Adipose tissue (tissue), 3 donors: ENCODE measurements around the gene NRP1. TPM values are rescaled to one million over a fixed set of nuclear protein-coding genes. Genes with fewer than 3 reads are reported as not detected.

ENCODE experiments used
- H3K27ac ChIP-seq: one replicate; pipeline ENCODE4 v1.5.1; 2013; ENCODE audit warnings: low read depth, low read length
- WGBS, 3 donors: extraction: QIAGEN DNeasy Blood & Tissue Kit; methylation state at CpG; one replicate each; pipeline ENCODE4 v1.1.7; 2013; 5-methylcytosine and 5-hydroxymethylcytosine counted together
- polyA plus RNA-seq, 3 donors: library from polyadenylated mRNA; stranded (reverse); fragments of 200-250 nt; gene quantifications; one replicate each; pipeline ENCODE4 v1.2.3, GENCODE V29; 2013
- donor health status: healthy with polysubstance abuse.
- donor health status: Bipolar disorder and iron deficiency.
- donor health status: healthy.

NRP1 gene
- polyA plus RNA-seq, 3 donors, result 16.0 to 70.9 (median 35.8) TPM

DNA sequence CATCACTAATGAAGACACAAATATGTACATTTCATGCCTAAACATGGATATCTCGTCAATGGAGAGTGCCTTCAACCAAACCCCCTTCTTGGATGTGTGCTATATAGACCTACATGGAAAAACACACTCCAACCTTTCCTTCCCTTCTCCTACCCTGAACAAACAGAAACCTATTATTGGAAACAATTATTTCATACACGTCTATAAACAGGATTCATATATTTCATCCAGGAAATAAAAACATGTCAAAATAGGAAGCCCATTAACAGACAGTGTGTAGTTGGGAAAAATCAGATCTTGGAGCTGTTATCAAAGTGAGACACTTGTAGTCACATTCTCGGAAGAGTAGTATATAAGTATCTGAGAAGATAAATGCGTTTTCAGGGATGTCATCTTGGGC is 81.1 kb downstream of the NRP1 start:
- 69 to 84% (median 74%) methylated on average over 4 of the region's 4 CpGs for WGBS, 3 donors
- no peak overlapping the region for H3K27ac ChIP-seq

DNA sequence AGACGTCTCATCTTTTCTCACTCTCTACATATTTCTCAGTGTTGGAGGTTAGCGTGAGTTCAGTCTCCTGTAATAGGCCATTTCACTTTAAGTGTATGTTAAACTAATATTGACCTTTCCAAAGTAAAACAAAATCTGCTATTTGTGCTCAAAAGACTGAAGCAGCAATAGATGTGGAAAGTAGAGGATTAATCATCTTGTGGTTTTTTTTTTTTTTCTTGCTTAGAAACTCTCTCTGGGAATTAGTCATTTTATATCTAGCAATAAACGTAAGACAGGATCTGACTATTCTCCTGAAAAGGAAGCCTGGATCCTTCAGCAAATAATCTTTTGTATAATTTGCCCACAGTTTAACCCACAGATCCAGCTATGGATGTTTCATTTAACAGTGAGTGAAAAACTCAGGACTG is 81.7 kb downstream of the NRP1 start:
- 66 to 79% (median 72%) methylated on average over 3 of the region's 3 CpGs for WGBS, 3 donors
- H3K27ac ChIP-seq, result no peak overlapping the region

DNA sequence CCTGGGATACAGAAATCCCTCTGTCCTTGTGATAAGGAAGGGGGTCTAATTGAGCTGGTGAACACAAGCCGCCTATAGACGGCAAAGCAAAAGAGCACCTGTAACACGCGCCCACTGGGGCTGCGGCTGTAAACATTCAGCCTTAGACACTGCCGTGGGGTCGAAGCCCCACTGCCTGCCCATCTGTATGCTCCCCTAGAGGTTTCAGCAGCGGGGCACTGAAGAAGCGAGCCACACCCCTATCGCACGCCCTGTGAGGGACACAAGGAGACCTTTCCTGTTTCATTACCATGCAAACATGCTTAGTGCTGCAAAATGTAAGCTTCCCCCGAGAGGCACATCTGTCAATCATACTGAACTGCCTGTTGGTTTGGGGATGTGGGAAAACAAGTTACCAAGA is 82.1 kb downstream of the NRP1 start:
- WGBS, 3 donors, result 92 to 95% (median 93%) methylated on average over 12 of the region's 12 CpGs
- no peak overlapping the region for H3K27ac ChIP-seq

DNA sequence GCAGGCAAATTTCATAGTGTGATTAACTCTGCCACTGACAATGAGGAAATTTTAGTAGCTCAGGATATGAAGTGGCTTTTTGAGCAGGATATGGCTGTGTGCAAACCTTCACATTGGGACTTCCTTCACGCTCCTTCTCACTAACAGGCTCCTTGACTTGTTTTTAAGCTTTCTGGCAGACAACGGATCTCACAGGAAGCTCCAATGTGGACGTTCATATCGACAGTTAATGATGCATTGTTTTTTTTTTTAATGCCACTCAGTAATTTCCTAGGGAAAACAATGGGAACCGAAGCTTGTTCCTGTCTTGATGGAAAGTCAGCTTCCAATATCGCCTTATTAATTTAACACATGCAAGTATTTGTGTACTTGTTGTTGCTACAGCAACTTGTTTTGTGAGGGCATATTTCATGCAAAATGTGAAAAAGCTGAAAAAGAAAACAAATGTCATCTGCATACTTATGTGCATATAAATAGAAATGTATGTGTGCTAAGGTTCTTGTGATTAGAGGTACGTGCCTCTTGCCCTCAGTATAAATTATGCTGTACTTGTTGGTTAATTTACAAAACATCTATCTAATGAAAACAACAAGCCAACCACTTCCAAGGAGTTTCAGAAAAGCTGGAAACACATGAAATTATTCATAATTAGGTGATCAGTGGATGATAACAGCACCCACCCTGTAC is 84.7 kb downstream of the NRP1 start:
- 40 to 59% (median 44%) methylated on average over 7 of the region's 7 CpGs for WGBS, 3 donors
- no peak overlapping the region for H3K27ac ChIP-seq

DNA sequence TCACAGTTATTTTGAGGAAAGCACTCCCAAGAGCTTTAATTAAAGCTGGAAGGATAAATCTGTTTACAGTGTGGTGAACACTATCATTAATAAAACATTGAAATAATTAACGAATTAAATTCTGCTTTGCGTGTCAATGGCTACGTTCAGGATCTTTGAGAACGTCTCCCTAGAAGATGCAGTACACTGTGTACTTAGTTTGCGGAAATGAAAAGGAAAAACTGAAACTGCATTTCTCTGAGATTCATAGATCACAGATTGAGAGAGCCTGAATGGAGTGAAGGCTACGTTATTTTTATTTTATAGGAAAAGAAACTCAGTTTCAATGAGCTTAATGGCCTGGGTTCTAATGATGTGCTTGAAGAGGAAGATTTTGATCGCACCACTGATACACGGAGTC is 85.3 kb downstream of the NRP1 start:
- WGBS, 3 donors, result 53 to 70% (median 63%) methylated on average over 8 of the region's 8 CpGs
- no peak overlapping the region for H3K27ac ChIP-seq

DNA sequence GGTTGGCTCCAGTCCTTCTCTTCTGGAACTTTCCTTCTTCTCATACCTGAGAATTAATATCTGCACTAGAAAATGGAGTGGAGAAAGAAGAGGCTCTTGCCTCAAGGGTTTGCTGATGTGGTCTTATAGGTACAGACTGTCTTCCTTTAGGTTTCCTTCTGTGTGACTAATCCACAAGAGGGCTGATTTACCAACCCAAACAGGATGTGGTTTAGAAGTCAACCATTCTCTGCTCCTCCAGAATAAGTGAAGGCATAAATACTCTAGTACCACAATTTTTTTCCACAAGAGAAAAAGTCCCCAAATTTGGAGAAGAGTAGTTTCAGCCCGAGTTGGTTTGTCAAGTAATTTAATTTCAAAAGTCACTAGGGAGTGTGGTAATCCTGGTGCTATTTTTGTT is 85.8 kb downstream of the NRP1 start:
- H3K27ac ChIP-seq, result no peak overlapping the region
- WGBS, 3 donors, result 9 to 60% (median 17%) methylated on average over 1 of the region's 1 CpG

DNA sequence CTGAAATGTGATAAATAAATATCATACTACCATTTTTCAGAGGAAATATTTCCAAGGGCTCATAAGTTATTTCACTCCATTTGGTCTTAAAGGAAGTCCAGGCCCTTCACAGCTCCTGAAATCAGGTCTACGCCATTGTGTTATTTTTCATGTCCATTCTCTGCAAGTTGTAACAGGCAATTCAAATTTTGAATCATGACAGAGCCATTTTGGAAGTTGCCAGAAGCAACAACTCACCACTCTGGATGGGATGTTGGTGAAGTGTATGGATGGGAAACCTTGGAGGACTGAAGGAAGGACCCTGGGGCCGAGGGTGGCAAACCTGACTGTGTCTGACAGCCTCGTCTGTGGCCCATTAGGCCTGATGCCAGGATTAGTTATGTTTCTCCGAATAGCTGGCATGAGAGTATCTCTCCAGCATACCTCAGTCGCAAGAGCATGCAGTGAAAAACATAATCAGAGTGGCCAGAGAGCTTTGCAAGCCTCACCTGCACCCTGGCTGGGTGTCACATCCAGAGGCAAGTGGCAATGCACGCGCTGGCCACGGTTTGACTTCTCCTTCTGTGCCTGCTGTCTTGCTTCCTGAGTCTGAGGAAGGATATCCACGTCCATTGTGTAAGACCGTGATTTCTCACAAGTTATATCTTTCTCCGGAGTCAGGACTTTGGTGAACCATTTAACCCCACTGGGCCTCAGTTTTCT is 87.1 kb downstream of the NRP1 start:
- no peak overlapping the region for H3K27ac ChIP-seq
- WGBS, 3 donors, result 58 to 82% (median 64%) methylated on average over 11 of the region's 11 CpGs

DNA sequence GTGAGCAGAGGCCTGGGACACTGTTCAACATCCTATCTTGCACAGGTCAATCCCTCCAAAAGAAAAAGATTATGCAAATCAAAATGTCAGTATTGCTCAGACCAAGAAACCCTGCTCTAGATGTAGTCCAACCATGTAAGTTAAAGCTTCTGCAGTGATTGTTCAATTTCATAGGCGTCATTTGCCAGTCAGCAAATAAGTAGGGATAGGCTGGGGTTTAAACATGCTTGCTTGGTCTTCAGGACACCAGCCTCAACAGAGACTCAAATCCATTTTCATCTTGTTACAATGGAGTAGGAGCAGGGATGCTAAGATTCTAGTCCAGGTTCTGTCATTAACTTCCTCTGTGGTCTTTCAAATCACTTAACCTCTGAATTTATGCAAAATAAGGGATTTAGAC is 89.1 kb downstream of the NRP1 start:
- WGBS, 3 donors, result 80 to 93% (median 90%) methylated on average over 1 of the region's 1 CpG
- H3K27ac ChIP-seq, result no peak overlapping the region

DNA sequence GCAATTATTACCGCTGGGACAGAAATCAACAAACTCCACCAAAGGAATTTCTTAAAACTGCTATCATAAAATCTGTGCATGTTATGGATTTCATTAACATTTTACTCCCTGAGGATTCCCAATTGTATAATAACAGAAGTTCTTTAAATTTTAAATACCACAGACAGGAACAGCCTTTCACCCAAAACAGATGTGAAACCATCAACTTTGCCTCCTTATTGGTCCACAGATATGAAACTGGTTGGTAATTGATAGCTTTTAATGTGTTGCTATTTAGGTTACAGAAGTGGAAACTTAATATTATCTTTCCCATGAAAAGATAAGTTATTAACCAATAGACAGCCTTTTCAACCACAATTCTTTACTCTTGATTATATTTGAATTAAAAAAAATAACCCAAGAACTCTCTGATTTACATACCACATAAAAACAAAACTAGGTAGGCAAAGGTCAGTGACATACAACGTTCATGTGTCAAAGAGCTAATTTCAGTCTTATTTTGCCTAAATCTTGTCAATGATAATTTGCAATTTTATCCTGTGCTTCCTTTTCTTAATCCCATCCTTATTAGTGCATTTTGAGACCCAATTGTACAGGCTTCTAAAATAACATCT is 90.0 kb downstream of the NRP1 start:
- H3K27ac ChIP-seq, result no peak overlapping the region
- WGBS, 3 donors, result 65 to 83% (median 81%) methylated on average over 2 of the region's 2 CpGs

DNA sequence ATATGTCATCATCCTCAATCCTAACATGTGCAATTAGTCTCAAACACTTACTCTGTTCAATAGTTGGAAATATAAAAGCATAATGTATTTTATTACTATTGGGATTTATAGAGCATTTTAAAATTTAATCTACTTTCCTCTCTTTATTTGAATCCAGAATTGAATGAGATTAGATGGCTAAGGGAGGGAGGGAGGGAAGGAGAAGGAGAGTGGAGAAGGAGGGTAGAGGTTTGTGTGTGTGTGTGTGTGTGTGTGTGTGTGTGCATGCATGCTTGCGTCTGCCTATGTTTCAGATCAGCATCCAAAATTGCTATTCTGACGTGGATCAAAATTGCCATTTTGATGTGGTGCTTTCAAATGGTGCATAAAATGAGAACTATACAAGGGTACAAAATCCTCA is 90.8 kb downstream of the NRP1 start:
- WGBS, 3 donors, result 85 to 98% (median 92%) methylated on average over 2 of the region's 2 CpGs
- H3K27ac ChIP-seq, result no peak overlapping the region

DNA sequence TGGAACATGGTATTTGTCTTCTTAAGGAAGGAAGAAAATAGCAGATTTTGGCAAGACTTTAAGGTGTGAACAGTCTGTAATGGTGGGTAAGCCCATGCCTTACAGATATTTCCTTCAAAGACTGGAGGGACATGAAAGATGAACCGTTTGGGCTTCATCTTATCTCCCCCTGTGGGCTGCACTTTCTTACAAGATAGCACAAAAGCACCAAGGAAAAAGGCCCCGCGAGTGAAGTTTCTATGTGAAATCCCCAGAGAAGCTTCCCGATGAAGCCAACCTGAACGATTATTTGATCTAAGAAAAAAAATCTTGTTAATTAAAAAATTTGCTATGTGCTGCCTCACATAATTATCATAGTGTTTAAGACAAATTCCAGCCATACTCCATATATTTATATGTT is 91.5 kb downstream of the NRP1 start:
- WGBS, 3 donors, result 75 to 88% (median 85%) methylated on average over 5 of the region's 5 CpGs
- no peak overlapping the region for H3K27ac ChIP-seq

DNA sequence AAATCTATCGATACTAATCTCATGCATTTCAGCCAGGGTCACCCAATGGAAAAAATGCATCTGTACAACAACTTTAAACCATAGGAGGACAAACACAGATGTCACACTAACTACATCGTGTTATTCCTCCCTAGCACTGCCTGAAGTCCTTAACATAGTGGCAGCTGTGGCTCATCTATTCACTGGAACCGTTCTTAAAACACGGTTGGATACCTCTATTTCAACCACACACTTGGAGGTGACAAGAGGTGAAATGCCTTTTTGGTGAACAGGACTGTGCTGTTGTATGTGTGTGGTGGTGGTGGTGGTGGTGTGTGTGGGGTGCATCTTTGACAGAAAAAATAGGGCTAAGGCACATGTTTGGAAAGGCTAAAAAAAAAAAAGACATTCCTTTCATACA is 93.1 kb downstream of the NRP1 start:
- no peak overlapping the region for H3K27ac ChIP-seq
- WGBS, 3 donors, result 64 to 75% (median 67%) methylated on average over 4 of the region's 4 CpGs

DNA sequence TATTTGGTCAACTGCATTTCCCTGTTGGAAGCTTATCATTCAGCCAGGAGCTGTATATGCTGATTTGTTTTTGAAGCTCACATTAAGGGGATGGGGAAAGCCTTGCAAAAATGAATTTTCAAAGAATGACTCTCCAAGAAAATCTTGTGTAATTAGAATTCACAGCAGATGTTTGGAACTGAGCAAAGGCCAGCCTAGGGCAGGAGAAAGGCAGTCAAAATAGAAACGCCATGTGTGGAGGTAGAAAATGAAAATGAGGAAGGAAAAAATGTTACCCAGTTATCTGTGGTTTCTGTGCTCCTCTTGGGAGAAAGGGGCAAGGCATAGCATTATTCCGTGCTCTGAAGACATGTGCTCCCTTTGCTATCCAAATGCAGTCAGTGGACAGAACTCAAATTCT is 93.5 kb downstream of the NRP1 start:
- WGBS, 3 donors, result 28 to 80% (median 28%) methylated on average over 2 of the region's 2 CpGs
- no peak overlapping the region for H3K27ac ChIP-seq

DNA sequence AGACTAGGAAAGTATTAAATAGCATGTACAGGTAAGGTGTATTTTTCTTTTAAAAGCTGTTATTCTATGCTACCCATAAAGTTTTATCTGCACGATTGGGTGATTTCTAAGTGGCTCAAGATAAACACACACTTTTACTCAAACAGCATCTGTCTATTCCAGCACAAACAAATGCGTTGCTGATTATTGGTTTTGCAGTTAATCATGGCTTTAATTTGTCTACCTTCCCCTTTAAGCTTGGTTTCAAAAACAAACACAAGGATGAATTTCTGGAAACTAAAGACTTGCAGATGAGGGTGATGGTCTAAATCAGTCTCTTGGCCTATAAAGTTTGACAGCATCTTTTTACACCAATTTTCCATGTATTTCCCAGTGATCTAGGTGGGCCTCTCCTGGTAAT is 94.2 kb downstream of the NRP1 start:
- 69 to 94% (median 93%) methylated on average over 2 of the region's 2 CpGs for WGBS, 3 donors
- H3K27ac ChIP-seq, result no peak overlapping the region

DNA sequence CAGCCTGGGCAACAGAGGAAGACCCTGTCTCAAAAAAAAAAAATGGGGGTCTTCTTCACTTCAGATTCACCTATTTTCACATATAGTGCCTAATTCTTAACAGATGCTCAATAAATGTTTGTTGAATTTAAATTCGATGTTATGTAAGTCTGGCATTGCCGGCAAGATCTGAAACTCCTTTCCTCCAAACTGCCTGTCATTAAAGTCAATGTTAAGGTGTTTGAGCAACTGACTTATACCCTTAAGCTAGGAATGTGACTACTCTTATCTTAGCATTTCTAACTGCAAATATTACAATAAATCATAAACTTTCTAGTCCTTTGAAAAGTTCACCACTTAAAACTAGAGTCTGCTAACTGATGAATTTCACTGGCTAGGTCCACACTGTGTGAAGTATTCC is 95.2 kb downstream of the NRP1 start:
- WGBS, 3 donors, result 90 to 93% (median 91%) methylated on average over 2 of the region's 2 CpGs
- no peak overlapping the region for H3K27ac ChIP-seq

DNA sequence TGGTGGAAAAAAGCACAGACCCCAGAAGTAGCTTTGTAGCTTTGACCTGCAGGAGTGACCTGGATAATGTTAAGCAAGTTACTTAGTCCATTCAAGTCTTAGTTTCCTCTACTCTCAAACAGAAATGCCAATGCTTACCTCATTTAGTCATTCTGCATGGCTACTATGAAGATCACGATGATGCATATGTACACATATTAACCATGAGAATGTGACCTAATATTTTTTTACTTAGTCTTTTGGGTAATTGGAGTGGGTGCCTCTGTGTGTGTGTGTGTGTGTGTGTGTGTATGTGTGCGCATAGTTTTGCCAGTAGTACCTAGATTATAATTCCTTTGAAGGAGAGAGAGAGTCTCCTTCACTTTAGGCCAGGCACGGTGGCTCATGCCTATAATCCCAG is 95.8 kb downstream of the NRP1 start:
- 88 to 97% (median 94%) methylated on average over 3 of the region's 3 CpGs for WGBS, 3 donors
- no peak overlapping the region for H3K27ac ChIP-seq

DNA sequence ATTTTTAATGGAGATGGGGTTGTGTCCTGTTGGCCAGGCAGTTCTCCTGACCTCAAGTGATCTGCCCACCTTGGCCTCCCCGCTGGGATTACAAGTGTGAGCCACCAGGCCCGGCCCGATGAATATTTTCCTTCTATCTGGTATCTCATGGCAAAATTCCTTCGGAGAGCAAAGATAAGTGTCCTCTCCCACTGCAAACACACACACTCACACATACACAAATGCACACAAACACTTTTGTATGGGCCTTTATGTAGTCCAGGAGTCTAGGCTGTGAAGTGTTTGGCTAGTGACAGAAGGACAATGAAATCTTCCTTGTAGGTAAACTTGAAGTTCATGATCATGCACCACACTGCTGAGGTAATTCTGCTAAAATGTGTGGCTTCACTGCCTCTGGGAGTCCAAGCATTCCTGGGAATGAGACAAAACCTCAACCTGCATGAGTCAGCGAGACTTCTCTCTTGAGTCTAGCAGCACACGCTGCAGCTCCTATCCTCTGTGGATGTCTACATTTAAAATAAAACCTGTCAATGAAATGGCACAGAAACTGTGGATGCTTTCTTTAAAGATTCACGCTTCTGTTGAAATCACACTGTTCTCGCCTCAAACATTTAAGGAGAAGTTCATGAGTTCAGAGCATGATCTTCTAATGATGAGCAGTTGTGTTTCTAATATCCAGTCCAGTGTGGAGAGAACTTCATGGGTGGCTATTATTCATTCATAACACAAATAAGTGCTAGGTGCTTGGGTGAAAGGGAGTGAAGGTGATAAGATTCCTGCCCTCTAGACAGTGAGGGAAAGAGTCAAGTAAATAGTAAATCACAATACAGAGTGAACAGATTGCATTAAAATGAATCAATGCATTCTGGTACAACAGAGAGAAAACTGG is 96.5 kb downstream of the NRP1 start:
- no peak overlapping the region for H3K27ac ChIP-seq
- WGBS, 3 donors, result 82 to 89% (median 88%) methylated on average over 8 of the region's 8 CpGs

DNA sequence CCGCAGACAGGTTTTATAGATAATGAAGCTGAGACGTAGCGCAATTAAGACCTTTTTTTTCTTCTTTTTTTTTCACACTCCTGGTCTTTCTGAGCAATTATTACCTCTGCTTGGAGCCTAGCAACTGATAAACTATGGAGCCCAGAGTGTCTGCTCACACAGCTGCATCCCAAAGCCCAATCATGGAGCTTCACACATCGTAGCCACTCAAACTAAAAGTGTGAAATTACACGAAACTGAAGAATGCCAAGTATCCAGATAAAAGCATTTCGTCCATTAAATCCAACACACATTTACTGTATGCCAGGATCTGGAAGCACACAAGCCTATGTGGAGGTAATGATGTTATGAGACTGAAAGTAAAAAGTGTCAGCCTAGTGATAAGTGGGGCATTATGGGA is 97.6 kb downstream of the NRP1 start:
- no peak overlapping the region for H3K27ac ChIP-seq
- WGBS, 3 donors, result 81 to 86% (median 84%) methylated on average over 6 of the region's 6 CpGs

DNA sequence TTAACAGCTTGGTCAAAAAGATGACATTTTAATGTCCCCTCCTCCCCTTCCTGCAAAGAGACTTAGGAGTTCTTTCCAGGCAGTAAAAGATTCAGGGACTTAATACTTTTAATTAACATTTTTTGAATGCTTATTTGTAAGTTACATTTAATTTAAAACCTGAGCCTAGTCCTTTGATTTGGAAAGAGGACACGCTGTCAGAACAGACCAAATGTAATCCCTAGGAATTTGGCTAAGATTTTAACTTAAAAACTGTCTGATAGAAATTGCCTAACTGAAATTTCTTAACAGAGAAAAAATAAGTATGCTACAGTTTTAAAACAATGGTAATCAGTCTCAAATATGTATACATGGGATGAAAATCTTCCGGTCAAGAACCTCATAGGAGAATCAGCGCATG is 98.5 kb downstream of the NRP1 start:
- WGBS, 3 donors, result 83 to 90% (median 88%) methylated on average over 3 of the region's 3 CpGs

More for the DNA sequence above, 98.5 kb downstream of the NRP1 start:
- no peak overlapping the region for H3K27ac ChIP-seq
